GM12878 (cell line): ENCODE measurements around the gene SLC3A2. TPM values are rescaled to one million over a fixed set of nuclear protein-coding genes. Genes with fewer than 3 reads are reported as not detected.

Experiments
- ATAC-seq: fragments of 200-7000 bp; cut with Tn5 transposase; 3 replicates; pipeline ENCODE4 v1.9.1; 2020; ENCODE audit warnings: mild to moderate bottlenecking, moderate library complexity
- BruUV-seq: library from RNA; stranded (reverse); fragments of 400-500 nt; replicated peaks from 2 replicates; lab custom pipeline; 2021; lab: Mats Ljungman, UMichigan
- CTCF ChIA-PET: fragments of 300-600 bp; sonication (Branson Sonifier 250); formaldehyde crosslinking; extraction: SDS; loops from one replicate; lab custom pipeline; 2021; ENCODE audit warnings: inconsistent platforms; lab: Yijun Ruan, JAX
- POLR2A ChIA-PET: fragments of 350-600 bp; formaldehyde crosslinking; extraction: SDS; loops from one replicate; lab custom pipeline; 2021; ENCODE audit warnings: inconsistent platforms; lab: Charles Lee
- RAD21 ChIA-PET: fragments of 300-600 bp; sonication (Branson Sonifier 250); formaldehyde crosslinking; loops from one replicate; lab custom pipeline; 2023; ENCODE audit warnings: antibody characterized with exemption; ENCODE audit not compliant: unreplicated experiment; lab: Charles Lee
- SMC1A ChIA-PET: fragments of 300-600 bp; sonication (Branson Sonifier 250); formaldehyde crosslinking; loops from one replicate; lab custom pipeline; 2023; ENCODE audit not compliant: unreplicated experiment, uncharacterized antibody; lab: Charles Lee
- DNase-seq: peaks from one replicate; pipeline ENCODE4 v3.0.0-alpha.2; 2011; ENCODE audit warnings: low read depth, low spot score
- FAIRE-seq: peaks from 3 replicates; lab custom pipeline; 2011; peaks lifted over from hg19 to GRCh38; lab: Jason Lieb, UNC
- H2AFZ ChIP-seq: 2 replicates; pipeline ENCODE4 v1.6.0; 2011; ENCODE audit warnings: low read depth, low read length, control low read depth; ENCODE audit not compliant: control insufficient read depth
- H3K27ac ChIP-seq: 2 replicates; pipeline ENCODE4 v1.5.1; 2011; ENCODE audit warnings: control low read depth; ENCODE audit not compliant: control insufficient read depth, insufficient read depth
- H3K27me3 ChIP-seq, 2 experiments: replicated peaks in 1 of 2; 2 replicates each; pipeline versions ENCODE4 v1.6.0 to v1.6.1; 2011; ENCODE audit warnings: low read length in 1 of 2; ENCODE audit not compliant: control insufficient read depth in 2 of 2, insufficient read depth in 2 of 2
- H3K36me3 ChIP-seq, 2 experiments: 2 replicates each; pipeline ENCODE4 v1.5.1; 2011; ENCODE audit warnings: low read length in 1 of 2; ENCODE audit not compliant: control insufficient read depth in 2 of 2, insufficient read depth in 2 of 2
- H3K4me1 ChIP-seq: 2 replicates; pipeline ENCODE4 v1.6.1; 2011; ENCODE audit warnings: mild to moderate bottlenecking, low read length, moderate library complexity, mixed read lengths; ENCODE audit not compliant: control insufficient read depth, insufficient read depth
- H3K4me2 ChIP-seq: 2 replicates; pipeline ENCODE4 v1.6.0; 2011; ENCODE audit warnings: control low read depth; ENCODE audit not compliant: control insufficient read depth, insufficient read depth
- H3K4me3 ChIP-seq: fragments of 200-600 bp; sonication (generic); 2 replicates; pipeline ENCODE4 v1.5.1; 2016
- H3K79me2 ChIP-seq: 2 replicates; pipeline ENCODE4 v1.6.0; 2011; ENCODE audit warnings: low read length; ENCODE audit not compliant: control insufficient read depth, insufficient read depth
- H3K9ac ChIP-seq: 2 replicates; pipeline ENCODE4 v1.8.0; 2011; ENCODE audit warnings: low read length, control low read depth, mixed read lengths; ENCODE audit not compliant: control insufficient read depth, insufficient read depth
- H3K9me3 ChIP-seq: replicated peaks from 3 replicates; pipeline ENCODE4 v1.5.1; 2011; ENCODE audit warnings: mild to moderate bottlenecking, low read length; ENCODE audit not compliant: control insufficient read depth, insufficient read depth
- H4K20me1 ChIP-seq: 2 replicates; pipeline ENCODE4 v1.6.0; 2011; ENCODE audit not compliant: control insufficient read depth, insufficient read depth
- BACH1 ChIP-seq: fragments of 450-650 bp; IDR thresholded peaks from 2 replicates; pipeline ENCODE4 v1.6.1; 2017; ENCODE audit warnings: mild to moderate bottlenecking, borderline replicate concordance
- CHD2 ChIP-seq: IDR thresholded peaks from 2 replicates; pipeline ENCODE4 v1.6.1; 2011; ENCODE audit warnings: low read depth, low read length, improper control_type of control experiment, borderline replicate concordance
- CREB1 ChIP-seq: IDR thresholded peaks from 2 replicates; pipeline ENCODE4 v1.6.1; 2012; ENCODE audit warnings: low read depth, mild to moderate bottlenecking, inconsistent platforms
- DPF2 ChIP-seq: fragments of 450-650 bp; IDR thresholded peaks from 2 replicates; pipeline ENCODE4 v1.6.1; 2017; ENCODE audit warnings: mild to moderate bottlenecking
- EP300 ChIP-seq, 2 experiments: fragments of 150-350 bp in 1 of 2; IDR thresholded peaks; 2 replicates each; pipeline ENCODE4 v1.6.1; 2011 to 2012; ENCODE audit warnings: low read depth in 2 of 2, low read length in 2 of 2, borderline replicate concordance in 1 of 2, improper control_type of control experiment in 1 of 2, inconsistent platforms in 1 of 2; ENCODE audit not compliant: control insufficient read depth in 1 of 2
- FOXK2 ChIP-seq: fragments of 450-650 bp; IDR thresholded peaks from 2 replicates; pipeline ENCODE4 v1.6.1; 2017; ENCODE audit warnings: mild to moderate bottlenecking, moderate library complexity
- KAT2A ChIP-seq: conservative IDR thresholded peaks from 2 replicates; pipeline ENCODE4 v1.6.1; 2011; ENCODE audit warnings: low read depth, low read length; ENCODE audit not compliant: control insufficient read depth
- NFYB ChIP-seq: IDR thresholded peaks from 2 replicates; pipeline ENCODE4 v1.6.1; 2011; ENCODE audit warnings: low read depth, mild to moderate bottlenecking, low read length, improper control_type of control experiment, moderate library complexity; ENCODE audit not compliant: insufficient read depth
- NRF1 ChIP-seq: conservative IDR thresholded peaks from 2 replicates; pipeline ENCODE4 v1.6.1; 2011; ENCODE audit warnings: mild to moderate bottlenecking, low read depth, low read length, improper control_type of control experiment
- RCOR1 ChIP-seq: conservative IDR thresholded peaks from 2 replicates; pipeline ENCODE4 v1.6.1; 2012; ENCODE audit warnings: low read depth, low read length, improper control_type of control experiment
- SMAD5 ChIP-seq: IDR thresholded peaks from 2 replicates; pipeline ENCODE4 v1.6.1; 2016; ENCODE audit warnings: antibody characterized with exemption, low read depth
- SMC3 ChIP-seq: IDR thresholded peaks from 2 replicates; pipeline ENCODE4 v1.6.1; 2011; ENCODE audit warnings: low read length, improper control_type of control experiment, borderline replicate concordance
- SREBF1 ChIP-seq: IDR thresholded peaks from 2 replicates; pipeline ENCODE4 v1.6.1; 2012; ENCODE audit warnings: mild to moderate bottlenecking, low read length
- SREBF2 ChIP-seq: IDR thresholded peaks from 2 replicates; pipeline ENCODE4 v1.6.1; 2012; ENCODE audit warnings: mild to moderate bottlenecking, low read length
- SRF ChIP-seq, 2 experiments: IDR thresholded peaks; 2 replicates each; pipeline ENCODE4 v1.6.1; 2011; ENCODE audit warnings: low read depth in 2 of 2, low read length in 2 of 2, mild to moderate bottlenecking in 1 of 2, moderate library complexity in 1 of 2
- TCF7 ChIP-seq: IDR thresholded peaks from 2 replicates; pipeline ENCODE4 v1.6.1; 2014; ENCODE audit warnings: antibody characterized with exemption, borderline replicate concordance
- WGBS: methylation state at CpG from one replicate; pipeline ENCODE4 v1.1.6; 2016; ENCODE audit warnings: low lambda C conversion rate; ENCODE audit not compliant: insufficient replicate concordance, insufficient coverage; ENCODE audit errors: missing lambda C conversion rate; 5-methylcytosine and 5-hydroxymethylcytosine counted together
- in situ Hi-C: fragments of 300-500 bp; cut with MboI; formaldehyde crosslinking; loops from 9 replicates; pipeline ENCODE4 v1.14.3; 2018; ENCODE audit warnings: mixed read lengths
- intact Hi-C: fragments of 100-400 bp; cut with micrococcal nuclease; formaldehyde crosslinking; loops from one replicate; pipeline ENCODE4 v1.14.2; 2022; ENCODE audit not compliant: unreplicated experiment
- polyA plus RNA-seq, 11 experiments: library from polyadenylated mRNA; depleted of rRNA in 4 of 11; unstranded in 6 of 11; stranded (reverse) in 5 of 11; fragments of >200 nt; fragmentation: Nextera tagmentation in 4 of 11; fragmentation: Illumina TruSeq in 1 of 11; extraction: Ambion mirVana in 4 of 11; extraction: Trizol in 1 of 11; gene quantifications; 1 replicate in 1 of 11; 2 replicates in 10 of 11; pipeline versions ENCODE4 v1.2.1 to v1.2.3, GENCODE V29; 2011 to 2016; ENCODE audit warnings: inconsistent platforms in 2 of 11, missing spikeins in 2 of 11, low read depth in 1 of 11
- total RNA-seq, 4 experiments: library from RNA; depleted of rRNA in 3 of 4; stranded (reverse); fragments of >200 nt in 3 of 4; fragmentation: Illumina TruSeq in 1 of 4; extraction: Trizol in 1 of 4; gene quantifications; 2 replicates each; pipeline versions ENCODE4 v1.2.1 to v1.2.3, GENCODE V29; 2013 to 2021
- TF ChIP-seq, protein P1 (sequence below): IDR thresholded peaks from 2 replicates; pipeline ENCODE4 v1.6.1; 2011; ENCODE audit warnings: low read depth, mild to moderate bottlenecking, low read length, moderate library complexity, borderline replicate concordance; ENCODE audit errors: extremely low read depth
- TF ChIP-seq, protein P2 (sequence below): fragments of 450-650 bp; IDR thresholded peaks from 2 replicates; pipeline ENCODE4 v1.6.1; 2016; ENCODE audit warnings: mild to moderate bottlenecking, moderate library complexity, borderline replicate concordance

The SLC3A2 gene
- total and polyA plus RNA-seq, 10 of the 15 experiments (the other 5 are each of a cell fraction or from before 2014, with no cell fraction given) = 6.9 to 158 (median 106) TPM

DNA sequence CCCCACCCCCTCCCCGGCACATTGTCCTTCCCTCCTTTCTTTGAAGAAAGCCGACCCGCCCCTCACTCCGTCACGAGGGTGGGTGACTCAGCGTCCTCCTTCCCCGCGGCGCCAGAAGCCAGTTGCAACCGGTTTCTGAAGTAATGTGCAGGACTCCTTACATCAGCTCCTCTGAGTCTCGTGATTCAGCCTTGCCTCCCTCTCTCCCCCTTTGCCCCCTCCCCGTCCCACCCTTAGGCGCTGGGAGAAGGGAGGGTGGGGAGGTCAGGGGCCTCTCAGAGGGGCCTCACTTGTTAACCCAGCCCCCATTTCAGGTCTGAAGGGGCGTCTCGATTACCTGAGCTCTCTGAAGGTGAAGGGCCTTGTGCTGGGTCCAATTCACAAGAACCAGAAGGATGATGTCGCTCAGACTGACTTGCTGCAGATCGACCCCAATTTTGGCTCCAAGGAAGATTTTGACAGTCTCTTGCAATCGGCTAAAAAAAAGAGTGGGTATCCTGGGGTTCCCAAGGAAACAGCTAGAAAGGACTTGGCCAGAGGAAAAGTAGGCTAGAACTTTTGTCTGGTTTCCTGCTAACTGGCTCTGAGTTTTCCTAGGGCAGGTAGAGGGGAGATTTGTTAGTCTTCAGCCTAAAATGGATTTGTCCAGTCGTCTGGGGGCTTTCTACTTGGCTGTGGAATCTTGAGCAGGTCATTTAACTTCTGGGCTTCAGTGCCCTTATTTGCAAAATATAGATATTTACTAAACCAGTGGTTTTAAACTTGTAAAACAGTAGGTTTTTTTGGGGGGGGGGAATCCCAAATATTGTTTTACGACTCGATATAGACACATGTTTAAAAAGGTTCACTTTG, 1.1 kb downstream of the SLC3A2 start:
- Histone ChIP-seq H3K4me2 (peak overlapping the region; percentile 98), H3K79me2 (peaks cover 49% of the 10 kb centered on the region), H3K27ac (peak overlapping the region; percentile 95), H3K4me3 (peak overlapping the region; percentile 91), H4K20me1 (0 out of 2 replicates have a peak, but pooled peaks cover 3% of the 10 kb centered on the region), H3K4me1 (peaks cover 15% of the 10 kb centered on the region), H3K36me3 (peaks cover 26 to 31% of the 10 kb centered on the region in 2 experiments), H3K27me3 (no peaks in the 10 kb centered on the region), H3K9me3 (no peaks in the 10 kb centered on the region), H3K9ac (peak overlapping the region; percentile 96), H2AFZ (peak overlapping the region; percentile 78)
- peak; percentile 78 for ATAC-seq
- POLR2A ChIA-PET = interaction anchor here (0.5 to 4.4 kb wide), 12 partner anchors 20 to 210 kb away, joined by 3 to 41 read pairs (median 6); partner anchors contain the start of genes HNRNPUL2, LBHD1, TMEM179B and UQCC3
- CTCF ChIA-PET = interaction anchor here (0.6 to 5.7 kb wide), 10 partner anchors 19 to 290 kb away, joined by 3 to 38 read pairs (median 5); partner anchors contain the start of genes STX5, TMEM179B, TMEM223 and TUT1
- intact Hi-C loops = loop anchor here (2.0 to 5.0 kb wide), 2 partner anchors 41 to 95 kb away; partner anchors contain the start of gene TMEM179B
- SMC1A ChIA-PET = interaction anchor here (0.7 to 2.0 kb wide), 11 partner anchors 20 to 487 kb away, joined by 3 to 9 read pairs (median 3); partner anchors contain the start of genes HNRNPUL2, NXF1, TMEM179B and TTC9C
- in situ Hi-C loops = no loop called here
- RAD21 ChIA-PET = interaction anchor here (0.7 to 2.8 kb wide), 13 partner anchors 19 to 290 kb away, joined by 3 to 18 read pairs (median 4); partner anchors contain the start of genes C11orf98, CSKMT, STX5 and TMEM179B
- no TSS peak for BruUV-seq
- 3% methylated on average over 13 of the region's 21 CpGs for WGBS
- no peak for FAIRE-seq
- DNase-seq = peak; percentile 45
- TF ChIP-seq SMC3 = no peak
- no peak for TF ChIP-seq TCF7
- TF ChIP-seq FOXK2 = no peak
- TF ChIP-seq SMAD5 = no peak; the same call in 1 of the 2 replicates
- TF ChIP-seq, protein P1, sequence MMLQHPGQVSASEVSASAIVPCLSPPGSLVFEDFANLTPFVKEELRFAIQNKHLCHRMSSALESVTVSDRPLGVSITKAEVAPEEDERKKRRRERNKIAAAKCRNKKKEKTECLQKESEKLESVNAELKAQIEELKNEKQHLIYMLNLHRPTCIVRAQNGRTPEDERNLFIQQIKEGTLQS = no peak
- TF ChIP-seq SRF (IDR thresholded peaks at IDR 0.05; ENCODE audit: low read depth in 2 of 2, low read length in 2 of 2) = 0 out of 4 replicates have a peak, but pooled peaks of 1 of the 2 experiments have one; percentile 22
- TF ChIP-seq CREB1 = peak; percentile 46; the same call in 1 of the 2 replicates
- no peak for TF ChIP-seq RCOR1
- no peak for TF ChIP-seq SREBF1
- TF ChIP-seq KAT2A = no peak
- no peak for TF ChIP-seq SREBF2
- no peak for TF ChIP-seq NFYB
- no peak for TF ChIP-seq EP300 (IDR thresholded peaks at IDR 0.05; ENCODE audit: borderline replicate concordance in 1 of 2, control insufficient read depth in 1 of 2, low read depth in 2 of 2, low read length in 2 of 2)
- TF ChIP-seq, protein P2, sequence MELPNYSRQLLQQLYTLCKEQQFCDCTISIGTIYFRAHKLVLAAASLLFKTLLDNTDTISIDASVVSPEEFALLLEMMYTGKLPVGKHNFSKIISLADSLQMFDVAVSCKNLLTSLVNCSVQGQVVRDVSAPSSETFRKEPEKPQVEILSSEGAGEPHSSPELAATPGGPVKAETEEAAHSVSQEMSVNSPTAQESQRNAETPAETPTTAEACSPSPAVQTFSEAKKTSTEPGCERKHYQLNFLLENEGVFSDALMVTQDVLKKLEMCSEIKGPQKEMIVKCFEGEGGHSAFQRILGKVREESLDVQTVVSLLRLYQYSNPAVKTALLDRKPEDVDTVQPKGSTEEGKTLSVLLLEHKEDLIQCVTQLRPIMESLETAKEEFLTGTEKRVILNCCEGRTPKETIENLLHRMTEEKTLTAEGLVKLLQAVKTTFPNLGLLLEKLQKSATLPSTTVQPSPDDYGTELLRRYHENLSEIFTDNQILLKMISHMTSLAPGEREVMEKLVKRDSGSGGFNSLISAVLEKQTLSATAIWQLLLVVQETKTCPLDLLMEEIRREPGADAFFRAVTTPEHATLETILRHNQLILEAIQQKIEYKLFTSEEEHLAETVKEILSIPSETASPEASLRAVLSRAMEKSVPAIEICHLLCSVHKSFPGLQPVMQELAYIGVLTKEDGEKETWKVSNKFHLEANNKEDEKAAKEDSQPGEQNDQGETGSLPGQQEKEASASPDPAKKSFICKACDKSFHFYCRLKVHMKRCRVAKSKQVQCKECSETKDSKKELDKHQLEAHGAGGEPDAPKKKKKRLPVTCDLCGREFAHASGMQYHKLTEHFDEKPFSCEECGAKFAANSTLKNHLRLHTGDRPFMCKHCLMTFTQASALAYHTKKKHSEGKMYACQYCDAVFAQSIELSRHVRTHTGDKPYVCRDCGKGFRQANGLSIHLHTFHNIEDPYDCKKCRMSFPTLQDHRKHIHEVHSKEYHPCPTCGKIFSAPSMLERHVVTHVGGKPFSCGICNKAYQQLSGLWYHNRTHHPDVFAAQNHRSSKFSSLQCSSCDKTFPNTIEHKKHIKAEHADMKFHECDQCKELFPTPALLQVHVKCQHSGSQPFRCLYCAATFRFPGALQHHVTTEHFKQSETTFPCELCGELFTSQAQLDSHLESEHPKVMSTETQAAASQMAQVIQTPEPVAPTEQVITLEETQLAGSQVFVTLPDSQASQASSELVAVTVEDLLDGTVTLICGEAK = no peak
- TF ChIP-seq BACH1 = no peak
- TF ChIP-seq DPF2 = no peak
- TF ChIP-seq CHD2 = no peak
- no peak for TF ChIP-seq NRF1
